Breast epithelium (tissue), 4 donors: ENCODE data around the gene ACACB. TPM values are rescaled to one million over a fixed set of nuclear protein-coding genes. Genes with fewer than 3 reads are reported as not detected.

Experiments
- DNase-seq, 2 donors: peaks; one replicate each; pipeline ENCODE4 v3.0.0-alpha.2; 2019; ENCODE audit warnings: low spot score in 2 of 2
- H3K27ac ChIP-seq, 2 donors: fragments of 200-600 bp; sonication (generic) in 1 of 2; one replicate each; pipeline ENCODE4 v1.5.1; 2016 to 2019; ENCODE audit warnings: mild to moderate bottlenecking in 1 of 2
- H3K27me3 ChIP-seq, 2 donors: fragments of 200-600 bp; sonication (generic) in 1 of 2; one replicate each; pipeline versions ENCODE4 v1.5.1 to v1.6.0; 2017 to 2019; ENCODE audit warnings: control low read depth in 1 of 2, mild to moderate bottlenecking in 1 of 2
- H3K36me3 ChIP-seq: fragments of 200-600 bp; one replicate; pipeline ENCODE4 v1.5.1; 2019
- H3K4me1 ChIP-seq, 2 donors: fragments of 200-600 bp; sonication (generic); one replicate each; pipeline ENCODE4 v1.5.1; 2016 to 2019; ENCODE audit warnings: control low read depth in 1 of 2
- H3K4me3 ChIP-seq, 3 donors: fragments of 200-600 bp; sonication (generic); 1 replicate in 2 of 3; 2 replicates in 1 of 3; pipeline ENCODE4 v1.5.1; 2016 to 2019; ENCODE audit warnings: mild to moderate bottlenecking in 3 of 3, moderate library complexity in 2 of 3
- H3K9me3 ChIP-seq, 2 donors: fragments of 200-600 bp; sonication (generic) in 1 of 2; one replicate each; pipeline ENCODE4 v1.5.1; 2016 to 2019; ENCODE audit warnings: control low read depth in 1 of 2
- POLR2A ChIP-seq: fragments of 450-650 bp; IDR thresholded peaks from one replicate; pipeline ENCODE4 v1.6.1; 2016; ENCODE audit warnings: antibody characterized with exemption, mild to moderate bottlenecking, moderate library complexity
- POLR2AphosphoS5 ChIP-seq, 3 donors: sonication (generic); formaldehyde crosslinking; IDR thresholded peaks; one replicate each; pipeline ENCODE4 v1.6.1; 2017; ENCODE audit warnings: antibody characterized with exemption in 3 of 3
- intact Hi-C: fragments of 100-400 bp; cut with DNase I; formaldehyde crosslinking; loops from one replicate; pipeline ENCODE4 v1.15.1; 2023; ENCODE audit warnings: low total_unique reads
- total RNA-seq, 3 donors: library from RNA; depleted of rRNA; stranded (reverse); fragments of >200 nt; gene quantifications; one replicate each; pipeline ENCODE4 v1.1.0, GENCODE V29; 2016
- TF ChIP-seq, protein P1 (sequence below), 3 donors: fragments of 450-650 bp; IDR thresholded peaks; one replicate each; pipeline ENCODE4 v1.5.1; 2016 to 2017; ENCODE audit warnings: antibody characterized with exemption in 3 of 3, mild to moderate bottlenecking in 3 of 3, moderate library complexity in 3 of 3

ACACB gene
- total RNA-seq, 3 donors from 2014 or later, result 223 to 957 (median 301) TPM

DNA sequence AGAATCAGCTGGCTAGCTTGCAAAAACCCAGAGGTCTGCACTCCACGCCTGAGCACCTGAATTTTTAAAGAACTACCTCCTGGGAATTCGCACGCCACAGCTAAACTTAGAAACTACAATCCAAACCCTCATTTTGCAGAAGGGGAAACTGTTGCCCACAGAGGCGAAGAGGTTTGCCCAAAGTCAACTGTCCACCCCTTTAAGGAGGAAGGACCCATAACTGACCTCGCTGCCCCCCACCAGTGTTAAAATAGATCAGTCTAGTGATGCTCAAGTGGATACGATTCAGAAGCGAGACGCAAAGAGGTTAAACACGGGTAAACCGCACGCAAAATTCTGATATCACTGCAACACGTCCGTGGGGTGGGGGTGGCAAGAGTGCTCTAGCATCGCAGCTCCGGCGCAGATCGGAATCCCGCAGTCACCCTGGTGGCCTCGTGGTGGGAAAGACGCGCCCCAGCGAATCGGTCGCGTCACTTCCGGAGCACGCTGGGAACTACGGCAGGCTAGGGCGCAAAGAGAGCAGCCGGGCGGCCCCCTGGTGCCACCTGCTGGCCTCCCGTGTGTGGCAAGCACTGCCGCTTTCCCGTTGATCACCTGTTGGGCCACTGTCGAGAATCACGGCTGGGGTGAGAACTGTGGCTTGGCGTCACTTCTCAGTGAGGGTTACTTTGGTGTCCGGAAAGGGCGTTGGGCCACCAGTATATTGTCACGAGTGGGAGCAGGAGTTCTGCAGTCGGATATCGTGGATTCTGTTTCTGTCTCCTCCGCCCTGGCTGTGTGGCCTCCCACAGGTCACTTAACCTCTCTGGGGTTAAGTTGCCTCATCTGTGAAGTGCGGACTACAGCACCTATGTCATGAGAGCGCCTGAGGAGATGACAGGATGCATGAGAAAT lies 23.1 kb upstream of the ACACB start, which contains the start of gene ALKBH2:
ALKBH2 (minus strand) TSS at position 451 of the 897 bp plus-strand sequence. CDS start 686 bp downstream, outside the sequence.
- peak; percentile 87 to 94 for DNase-seq
- Histone ChIP-seq H3K4me1 (peaks cover 5 to 15% of the 10 kb centered on the region in 2 donors), H3K4me3 (peak within 1 kb of the TSS; percentile 51 to 72 (median 63)), H3K27me3 (no peaks in the 10 kb centered on the region), H3K27ac (peak within 1 kb of the TSS; percentile 73 to 85), H3K9me3 (no peaks in the 10 kb centered on the region), H3K36me3 (no peaks in the 10 kb centered on the region)
- TF ChIP-seq, protein P1, sequence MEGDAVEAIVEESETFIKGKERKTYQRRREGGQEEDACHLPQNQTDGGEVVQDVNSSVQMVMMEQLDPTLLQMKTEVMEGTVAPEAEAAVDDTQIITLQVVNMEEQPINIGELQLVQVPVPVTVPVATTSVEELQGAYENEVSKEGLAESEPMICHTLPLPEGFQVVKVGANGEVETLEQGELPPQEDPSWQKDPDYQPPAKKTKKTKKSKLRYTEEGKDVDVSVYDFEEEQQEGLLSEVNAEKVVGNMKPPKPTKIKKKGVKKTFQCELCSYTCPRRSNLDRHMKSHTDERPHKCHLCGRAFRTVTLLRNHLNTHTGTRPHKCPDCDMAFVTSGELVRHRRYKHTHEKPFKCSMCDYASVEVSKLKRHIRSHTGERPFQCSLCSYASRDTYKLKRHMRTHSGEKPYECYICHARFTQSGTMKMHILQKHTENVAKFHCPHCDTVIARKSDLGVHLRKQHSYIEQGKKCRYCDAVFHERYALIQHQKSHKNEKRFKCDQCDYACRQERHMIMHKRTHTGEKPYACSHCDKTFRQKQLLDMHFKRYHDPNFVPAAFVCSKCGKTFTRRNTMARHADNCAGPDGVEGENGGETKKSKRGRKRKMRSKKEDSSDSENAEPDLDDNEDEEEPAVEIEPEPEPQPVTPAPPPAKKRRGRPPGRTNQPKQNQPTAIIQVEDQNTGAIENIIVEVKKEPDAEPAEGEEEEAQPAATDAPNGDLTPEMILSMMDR (IDR thresholded peaks at IDR 0.05), result peak; percentile 77 to 97 (median 95)
- no peak for TF ChIP-seq POLR2A
- peak; percentile 80 to 94 (median 82) for TF ChIP-seq POLR2AphosphoS5 (IDR thresholded peaks at IDR 0.05)
- intact Hi-C loops, result loop anchor here (5.0 kb wide), 1 partner anchor 531 kb away; the partner anchor contains the start of genes ISCU and SART3

DNA sequence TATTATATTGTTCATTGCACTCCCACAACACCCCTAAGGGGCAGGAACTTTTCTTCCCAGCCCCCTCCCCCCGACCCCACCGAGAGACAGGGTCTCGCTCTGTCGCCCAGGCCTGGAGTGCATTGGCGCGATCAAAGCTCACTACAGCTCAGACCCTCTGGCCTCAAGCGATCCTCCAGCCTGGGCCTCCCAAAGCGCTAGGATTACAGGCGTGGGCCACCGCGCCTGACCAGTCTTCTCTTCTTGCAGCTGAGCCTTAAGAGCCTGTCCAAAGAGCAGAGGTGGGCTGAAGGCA lies 19.3 kb upstream of the ACACB start:
- H3K27ac ChIP-seq, result no peak overlapping the region
- no peaks in the 10 kb centered on the region for H3K9me3 ChIP-seq
- TF ChIP-seq, protein P1 (IDR thresholded peaks at IDR 0.05), result no peak
- no peak for TF ChIP-seq POLR2AphosphoS5 (IDR thresholded peaks at IDR 0.05)
- peak in 1 of 2 donors; percentile 5 for DNase-seq
- no peaks in the 10 kb centered on the region for H3K36me3 ChIP-seq
- H3K4me1 ChIP-seq, result peaks cover 5 to 16% of the 10 kb centered on the region in 2 donors
- intact Hi-C loops, result no loop called here
- no peaks in the 10 kb centered on the region for H3K27me3 ChIP-seq
- peak overlapping the region in 1 of 3 donors; percentile 86 for H3K4me3 ChIP-seq

DNA sequence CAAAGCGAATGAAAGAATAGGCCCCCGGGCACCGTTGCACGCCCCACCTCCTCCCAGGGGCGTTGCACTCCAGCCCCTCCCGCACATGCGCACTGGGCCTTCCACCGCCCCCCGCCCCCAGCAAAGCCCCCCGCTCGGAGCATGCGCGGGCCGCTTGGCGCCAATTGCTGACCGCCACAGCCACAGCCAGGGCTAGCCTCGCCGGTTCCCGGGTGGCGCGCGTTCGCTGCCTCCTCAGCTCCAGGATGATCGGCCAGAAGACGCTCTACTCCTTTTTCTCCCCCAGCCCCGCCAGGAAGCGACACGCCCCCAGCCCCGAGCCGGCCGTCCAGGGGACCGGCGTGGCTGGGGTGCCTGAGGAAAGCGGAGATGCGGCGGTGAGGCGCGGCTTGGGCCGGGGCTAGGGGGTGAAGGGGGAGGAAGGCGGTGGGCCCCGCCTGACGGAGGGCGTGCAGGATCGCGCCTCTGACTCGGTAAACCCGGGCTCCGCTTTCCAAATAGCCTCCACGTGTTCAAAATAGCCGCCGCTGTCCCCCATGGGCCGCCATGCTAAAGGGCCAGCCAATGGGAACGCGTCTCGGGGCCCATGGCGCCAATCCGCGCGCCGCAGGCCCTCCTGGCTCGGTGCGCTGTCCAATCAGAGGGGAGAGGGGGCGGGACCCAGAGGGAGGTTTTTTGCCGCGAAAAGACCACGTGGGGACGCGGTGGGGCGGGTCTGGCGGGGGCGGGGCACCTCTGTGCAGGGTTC lies 18.8 kb upstream of the ACACB start, which contains the start of gene UNG:
UNG (plus strand) TSS at position 163 of the 748 bp plus-strand sequence; CDS start at position 246, 83 bp downstream.
- peak in 1 of 3 donors; percentile 45 for TF ChIP-seq POLR2AphosphoS5 (IDR thresholded peaks at IDR 0.05)
- TF ChIP-seq, protein P1 (IDR thresholded peaks at IDR 0.05), result no peak
- Histone ChIP-seq H3K4me1 (peaks cover 5 to 11% of the 10 kb centered on the region in 2 donors), H3K36me3 (no peaks in the 10 kb centered on the region), H3K27ac (peak within 1 kb of the TSS; percentile 87 to 92), H3K4me3 (peak within 1 kb of the TSS; percentile 80 to 86 (median 82)), H3K27me3 (no peaks in the 10 kb centered on the region), H3K9me3 (no peaks in the 10 kb centered on the region)
- peak; percentile 97 to 98 for DNase-seq
- intact Hi-C loops, result no loop called here

DNA sequence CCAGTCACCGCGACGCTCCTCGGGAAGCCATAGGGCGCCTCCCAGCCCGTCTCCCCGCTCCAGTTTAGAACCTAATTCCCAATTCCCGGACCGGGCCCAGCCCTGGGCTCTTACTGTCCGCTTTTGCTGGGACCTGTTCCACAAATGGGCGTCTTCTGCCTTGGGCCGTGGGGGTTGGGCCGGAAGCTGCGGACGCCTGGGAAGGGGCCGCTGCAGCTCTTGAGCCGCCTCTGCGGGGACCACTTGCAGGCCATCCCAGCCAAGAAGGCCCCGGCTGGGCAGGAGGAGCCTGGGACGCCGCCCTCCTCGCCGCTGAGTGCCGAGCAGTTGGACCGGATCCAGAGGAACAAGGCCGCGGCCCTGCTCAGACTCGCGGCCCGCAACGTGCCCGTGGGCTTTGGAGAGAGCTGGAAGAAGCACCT lies 18.2 kb upstream of the ACACB start:
- DNase-seq, result peak in 1 of 2 donors; percentile 69
- peak overlapping the region; percentile 87 to 92 for H3K27ac ChIP-seq
- TF ChIP-seq POLR2AphosphoS5 (IDR thresholded peaks at IDR 0.05) (peak in 2 of 3 donors; percentile 38 to 60), POLR2A (no peak)
- TF ChIP-seq, protein P1 (IDR thresholded peaks at IDR 0.05), result no peak
- no peaks in the 10 kb centered on the region for H3K36me3 ChIP-seq
- peaks cover 5 to 11% of the 10 kb centered on the region in 2 donors for H3K4me1 ChIP-seq
- H3K9me3 ChIP-seq, result no peaks in the 10 kb centered on the region
- no peaks in the 10 kb centered on the region for H3K27me3 ChIP-seq
- intact Hi-C loops, result no loop called here
- H3K4me3 ChIP-seq, result peak overlapping the region; percentile 80 to 86 (median 82)
